Measurements from ENCODE around the gene ZNRF3. TPM values are rescaled to one million over a fixed set of nuclear protein-coding genes. Genes with fewer than 3 reads are reported as not detected.

Gene ZNRF3
- total RNA-seq, 4 donors from 2014 or later, result 12.9 to 29.7 (median 21.9) TPM

GRCh38 chr22:29083933-29084591 lies 200.7 kb downstream of the ZNRF3 start:
- TF ChIP-seq EP300 (IDR thresholded peaks at IDR 0.05), result no peak
- TF ChIP-seq CTCF (IDR thresholded peaks at IDR 0.05), result no peak
- TF ChIP-seq POLR2A (IDR thresholded peaks at IDR 0.05; ENCODE audit: low read depth), result no peak
- TF ChIP-seq POLR2AphosphoS5 (IDR thresholded peaks at IDR 0.05), result no peak
- Histone ChIP-seq H3K27me3 (no peaks in the 10 kb centered on the region), H3K27ac (replicated peaks in 1 of 4) (no peak overlapping the region), H3K4me3 (no peak overlapping the region), H3K4me1 (peaks cover 7 to 23% (median 16%) of the 10 kb centered on the region in 4 donors), H3K9me3 (no peaks in the 10 kb centered on the region), H3K36me3 (no peaks in the 10 kb centered on the region)
- 51% methylated on average over 4 of the region's 5 CpGs for WGBS
- intact Hi-C loops (cut with DNase I), result no loop called here
- DNase-seq (ENCODE audit: extremely low spot score), result no peak

- 91% methylated on average over 2 of the region's 2 CpGs for WGBS
Observed at GRCh38 chr22:29087012-29087411, 203.6 kb downstream of the ZNRF3 start.

GRCh38 chr22:29088809-29089208 lies 205.4 kb downstream of the ZNRF3 start:
- Histone ChIP-seq H3K36me3 (no peaks in the 10 kb centered on the region), H3K9me3 (no peaks in the 10 kb centered on the region), H3K4me1 (peaks cover 11 to 22% (median 16%) of the 10 kb centered on the region in 4 donors), H3K4me3 (no peak overlapping the region), H3K27ac (replicated peaks in 1 of 4) (no peak overlapping the region), H3K27me3 (no peaks in the 10 kb centered on the region)
- no peak for TF ChIP-seq CTCF (IDR thresholded peaks at IDR 0.05)
- no peak for TF ChIP-seq POLR2AphosphoS5 (IDR thresholded peaks at IDR 0.05)
- no peak for TF ChIP-seq EP300 (IDR thresholded peaks at IDR 0.05)
- TF ChIP-seq POLR2A (IDR thresholded peaks at IDR 0.05; ENCODE audit: low read depth), result no peak
- no peak for DNase-seq (ENCODE audit: extremely low spot score)
- 94% methylated on average over 3 of the region's 3 CpGs for WGBS
- intact Hi-C loops (cut with DNase I), result no loop called here

More at GRCh38 chr22:29087012-29087411, 203.6 kb downstream of the ZNRF3 start:
- Histone ChIP-seq H3K4me1 (peaks cover under 1 to 10% (median 5%) of the 10 kb centered on the region in 4 donors), H3K27me3 (no peaks in the 10 kb centered on the region), H3K36me3 (no peaks in the 10 kb centered on the region), H3K9me3 (no peaks in the 10 kb centered on the region), H3K4me3 (no peak overlapping the region), H3K27ac (replicated peaks in 1 of 4) (no peak overlapping the region)
- DNase-seq (ENCODE audit: extremely low spot score), result no peak
- intact Hi-C loops (cut with DNase I), result no loop called here
- TF ChIP-seq POLR2A (IDR thresholded peaks at IDR 0.05; ENCODE audit: low read depth) (no peak), POLR2AphosphoS5 (IDR thresholded peaks at IDR 0.05) (no peak)

GRCh38 chr22:29089507-29089906 lies 206.1 kb downstream of the ZNRF3 start:
- 75% methylated on average over 3 of the region's 3 CpGs for WGBS

More at GRCh38 chr22:29089507-29089906, 206.1 kb downstream of the ZNRF3 start:
- Histone ChIP-seq H3K9me3 (no peaks in the 10 kb centered on the region), H3K4me3 (no peak overlapping the region), H3K4me1 (peaks cover 12 to 25% (median 21%) of the 10 kb centered on the region in 4 donors), H3K27me3 (no peaks in the 10 kb centered on the region), H3K27ac (replicated peaks in 1 of 4) (no peak overlapping the region), H3K36me3 (no peaks in the 10 kb centered on the region)
- intact Hi-C loops (cut with DNase I), result no loop called here
- TF ChIP-seq POLR2A (IDR thresholded peaks at IDR 0.05; ENCODE audit: low read depth) (no peak), EP300 (IDR thresholded peaks at IDR 0.05) (no peak), CTCF (IDR thresholded peaks at IDR 0.05) (no peak), POLR2AphosphoS5 (IDR thresholded peaks at IDR 0.05) (no peak)
- no peak for DNase-seq (ENCODE audit: extremely low spot score)
